Glomerular visceral epithelial cell (primary cell): ENCODE measurements around the gene NDUFAF4.
"Not testable (repeated sequence)": the region's sequence is repeated elsewhere in the genome, so short reads cannot be mapped to it uniquely, and the experiment has no call there.

ENCODE experiments used
- DNase-seq: peaks from one replicate; pipeline ENCODE4 v3.0.0-alpha.2; 2016; ENCODE audit errors: extremely low spot score

NDUFAF4 gene

DNA sequence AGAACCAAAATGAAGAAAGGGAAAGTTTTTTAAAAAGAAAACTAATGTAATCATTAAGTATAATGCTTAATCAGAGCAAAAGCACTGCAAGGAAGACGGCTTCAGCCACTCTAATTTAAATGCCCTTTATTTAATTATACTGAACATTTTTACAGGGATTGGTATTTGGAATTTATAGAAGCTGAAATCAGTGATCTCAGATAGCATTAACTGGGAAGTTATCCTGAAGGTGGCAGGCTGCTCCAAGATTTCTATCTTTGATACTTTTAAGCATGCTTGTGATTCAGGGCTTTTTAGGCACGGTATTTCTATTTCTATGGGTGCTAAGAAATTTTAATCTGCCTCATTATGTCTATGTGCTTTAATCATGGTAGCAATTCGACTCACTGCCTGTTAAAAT is 1.3 kb upstream of the NDUFAF4 start:
- DNase-seq, result peak; percentile 30

DNA sequence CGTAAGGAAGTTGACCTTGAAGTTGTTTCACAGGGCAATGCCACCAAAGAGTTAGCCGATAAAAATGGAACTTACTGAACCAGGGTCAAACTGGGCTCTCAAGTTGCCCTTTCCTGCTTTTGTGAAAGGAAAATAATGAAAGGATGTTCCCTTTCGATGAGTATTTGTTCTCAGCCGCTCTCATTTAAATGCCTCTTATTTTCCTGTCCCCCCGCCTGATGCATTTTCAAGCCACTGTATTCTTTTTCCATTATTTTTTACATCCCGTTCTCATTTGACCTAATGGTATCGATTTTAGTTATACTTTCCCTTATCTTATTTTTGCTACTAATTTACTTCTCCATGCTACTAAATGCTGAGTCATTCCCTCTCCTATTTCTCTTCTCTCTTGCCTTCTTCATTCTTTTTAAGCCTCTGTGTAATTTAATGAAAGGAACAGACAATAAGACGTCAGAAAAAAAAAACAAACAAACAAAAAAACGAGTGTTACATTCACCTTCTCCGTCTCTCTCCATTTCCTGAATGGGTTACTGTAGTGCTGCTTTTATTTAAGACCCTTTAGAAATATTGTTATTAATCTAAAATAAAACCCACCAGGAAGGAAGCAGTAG is 655 bp upstream of the NDUFAF4 start:
- DNase-seq, result no peak

DNA sequence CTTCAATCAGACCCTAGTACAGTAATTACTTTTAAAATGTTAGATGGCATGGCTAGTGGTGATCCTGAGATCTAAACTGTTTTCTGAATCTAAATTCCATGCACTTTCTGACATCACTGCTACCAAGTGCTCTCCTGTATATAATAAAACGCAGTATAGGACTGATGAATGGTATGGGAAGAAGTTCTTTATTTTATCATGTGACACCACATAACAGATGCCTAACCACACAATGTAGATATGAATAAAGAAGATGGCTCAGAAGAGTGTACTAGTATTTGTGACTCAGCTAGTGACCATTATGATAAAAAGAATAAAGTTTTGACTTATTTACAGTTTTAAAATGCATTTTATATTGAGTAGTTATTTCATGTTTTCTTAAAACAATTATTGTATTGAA is 8.5 kb downstream of the NDUFAF4 start:
- DNase-seq, result no peak

- no peak for DNase-seq
Observed at GRCh38 chr6:96888745-96889144, 8.9 kb downstream of the NDUFAF4 start.

DNA sequence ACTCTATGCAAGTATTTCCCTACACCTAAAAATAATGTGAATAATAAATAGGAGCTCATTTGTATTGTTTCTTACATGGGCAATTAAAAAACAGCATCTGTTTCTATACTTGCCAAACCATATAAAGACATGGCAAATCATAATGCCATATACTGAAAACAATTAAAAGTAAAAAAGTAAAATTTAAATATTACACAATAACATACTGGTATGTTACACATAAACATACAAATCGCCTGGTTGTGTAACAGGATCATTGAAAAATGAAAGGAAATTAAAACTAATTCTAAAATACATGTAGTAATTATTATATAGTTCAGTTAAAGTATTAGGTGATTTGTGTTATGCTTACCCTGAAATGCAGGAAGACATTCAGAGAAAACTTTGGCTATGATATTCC is 11.2 kb downstream of the NDUFAF4 start:
- no peak for DNase-seq

- DNase-seq, result not testable (repeated sequence)
Observed at GRCh38 chr6:96885187-96885631, 12.5 kb downstream of the NDUFAF4 start.

GRCh38 chr6:96878143-96878542 is 19.5 kb downstream of the NDUFAF4 start:
- DNase-seq, result no peak

- no peak for DNase-seq
Observed at GRCh38 chr6:96876886-96877545, 20.7 kb downstream of the NDUFAF4 start.

DNA sequence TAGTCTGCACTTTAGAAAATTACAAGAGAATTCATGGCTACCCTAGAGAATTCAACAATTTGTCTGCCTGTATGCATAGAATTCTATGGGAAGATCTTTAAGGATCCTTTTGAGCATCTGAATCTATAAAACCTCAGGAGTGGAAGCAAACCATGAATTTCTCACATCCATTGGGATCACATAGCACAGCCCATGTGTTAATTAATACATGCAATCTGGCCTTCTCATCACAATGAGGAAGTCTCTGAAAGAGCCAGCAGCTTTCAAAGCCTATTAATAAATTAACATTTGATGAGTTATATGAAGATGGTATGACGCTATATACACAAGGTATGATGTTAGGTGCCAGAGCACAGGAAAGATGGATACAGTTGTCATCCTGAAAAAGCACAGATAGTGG is 24.7 kb downstream of the NDUFAF4 start:
- no peak for DNase-seq

DNA sequence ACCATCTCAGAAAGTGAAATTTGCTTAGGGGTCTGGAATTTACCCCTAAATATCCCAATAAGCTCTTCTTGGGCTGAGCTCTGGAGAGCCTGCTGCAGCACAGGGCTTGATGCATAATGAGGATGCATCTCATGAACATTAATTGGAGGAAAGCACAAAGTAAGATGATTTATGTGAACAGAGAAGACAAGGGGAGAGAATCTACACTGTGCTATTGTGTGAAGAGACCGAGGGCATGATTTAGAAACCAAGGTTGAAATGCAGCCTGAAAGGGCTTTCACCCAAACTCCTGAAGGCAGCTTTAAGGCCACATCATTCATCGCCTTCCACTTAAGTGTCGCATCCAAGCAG is 32.7 kb downstream of the NDUFAF4 start:
- no peak for DNase-seq

- no peak for DNase-seq
Observed at GRCh38 chr6:96864216-96865054, 33.3 kb downstream of the NDUFAF4 start.

GRCh38 chr6:96862560-96862959 is 35.1 kb downstream of the NDUFAF4 start:
- no peak for DNase-seq

- DNase-seq, result no peak
Observed at GRCh38 chr6:96861588-96861987, 36.1 kb downstream of the NDUFAF4 start.

DNA sequence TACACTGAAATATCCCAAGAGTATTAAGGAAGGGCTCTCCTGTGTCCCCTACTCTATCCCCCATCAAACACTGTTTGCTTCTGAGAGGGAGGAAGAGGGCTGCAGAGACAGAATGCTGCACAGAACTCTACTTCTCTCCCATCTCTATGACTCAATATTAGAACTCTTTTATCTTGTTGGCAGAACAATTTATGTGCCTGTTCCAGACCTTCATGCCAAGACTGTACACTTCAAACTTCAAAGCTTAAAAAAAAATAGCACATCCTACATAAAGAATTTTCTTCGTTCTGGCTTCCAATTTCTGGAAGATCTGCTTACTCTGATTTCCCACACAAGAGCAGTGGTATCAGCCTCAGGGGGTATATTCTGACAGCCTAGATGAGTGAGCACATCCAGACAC is 40.8 kb downstream of the NDUFAF4 start:
- no peak for DNase-seq

- no peak for DNase-seq
Observed at GRCh38 chr6:96853083-96853482, 44.6 kb downstream of the NDUFAF4 start.

- no peak for DNase-seq
Observed at GRCh38 chr6:96852605-96853004, 45.1 kb downstream of the NDUFAF4 start.

DNA sequence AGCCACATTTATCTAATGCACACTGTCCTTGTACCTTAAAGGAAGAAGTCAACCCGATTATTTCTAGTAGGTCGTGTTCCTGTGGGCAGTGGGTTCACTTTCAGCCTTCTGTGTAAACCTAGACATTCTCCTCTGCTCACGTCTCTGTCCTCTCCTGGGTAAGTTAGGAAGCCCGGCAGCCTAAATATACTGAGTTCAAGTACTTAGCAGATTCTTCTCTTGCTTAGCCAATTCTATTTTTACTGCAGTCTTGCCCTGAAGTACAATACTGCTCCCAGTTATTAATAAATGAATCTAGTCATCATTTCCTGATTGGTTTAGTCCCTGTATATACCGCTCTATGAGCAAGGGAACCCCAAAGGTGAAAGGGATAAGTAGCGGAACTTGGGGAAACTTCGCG is 45.8 kb downstream of the NDUFAF4 start:
- no peak for DNase-seq

DNA sequence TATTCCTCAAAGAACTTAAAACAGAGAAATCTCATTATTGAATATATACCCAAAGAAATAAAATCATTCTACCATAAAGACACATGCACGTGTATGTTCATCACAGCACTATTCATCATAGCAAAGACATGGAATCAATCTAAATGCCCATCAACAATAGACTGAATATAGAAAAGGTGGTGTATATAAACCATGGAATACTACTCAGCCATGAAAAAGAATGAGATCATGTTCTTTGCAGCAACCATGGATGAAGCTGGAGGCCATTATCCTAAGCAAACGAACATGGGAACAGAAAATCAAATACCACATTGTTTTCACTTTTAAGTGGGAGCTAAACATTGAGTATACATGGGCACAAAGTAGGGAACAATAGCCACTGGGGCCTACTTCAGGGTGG is 48.1 kb downstream of the NDUFAF4 start:
- no peak for DNase-seq

DNA sequence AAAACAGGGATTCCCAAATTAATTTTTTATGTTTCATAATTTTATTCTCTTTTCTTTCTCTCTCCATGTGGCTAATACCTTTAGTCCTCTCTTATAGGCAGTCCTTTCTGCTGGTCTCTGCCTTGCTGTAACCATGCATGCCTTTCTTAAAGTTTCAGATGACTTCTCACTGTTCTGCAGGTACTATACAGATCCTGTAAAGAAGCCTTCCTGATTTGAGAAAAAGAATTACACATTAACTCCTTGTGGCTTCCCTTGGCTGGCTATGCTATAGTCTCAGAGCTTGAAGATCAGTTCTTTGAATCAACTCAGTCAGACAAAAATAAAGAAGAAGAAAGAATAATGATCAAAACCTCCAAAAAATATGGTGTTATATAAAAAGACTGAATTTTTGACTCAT is 53.2 kb downstream of the NDUFAF4 start:
- DNase-seq, result no peak

GRCh38 chr6:96841345-96841744 is 56.3 kb downstream of the NDUFAF4 start:
- no peak for DNase-seq
